ENCODE measurements around the gene MYRIP.
"Not testable (repeated sequence)": the region's sequence is repeated elsewhere in the genome, so short reads cannot be mapped to it uniquely, and the experiment has no call there.

Gene MYRIP

DNA sequence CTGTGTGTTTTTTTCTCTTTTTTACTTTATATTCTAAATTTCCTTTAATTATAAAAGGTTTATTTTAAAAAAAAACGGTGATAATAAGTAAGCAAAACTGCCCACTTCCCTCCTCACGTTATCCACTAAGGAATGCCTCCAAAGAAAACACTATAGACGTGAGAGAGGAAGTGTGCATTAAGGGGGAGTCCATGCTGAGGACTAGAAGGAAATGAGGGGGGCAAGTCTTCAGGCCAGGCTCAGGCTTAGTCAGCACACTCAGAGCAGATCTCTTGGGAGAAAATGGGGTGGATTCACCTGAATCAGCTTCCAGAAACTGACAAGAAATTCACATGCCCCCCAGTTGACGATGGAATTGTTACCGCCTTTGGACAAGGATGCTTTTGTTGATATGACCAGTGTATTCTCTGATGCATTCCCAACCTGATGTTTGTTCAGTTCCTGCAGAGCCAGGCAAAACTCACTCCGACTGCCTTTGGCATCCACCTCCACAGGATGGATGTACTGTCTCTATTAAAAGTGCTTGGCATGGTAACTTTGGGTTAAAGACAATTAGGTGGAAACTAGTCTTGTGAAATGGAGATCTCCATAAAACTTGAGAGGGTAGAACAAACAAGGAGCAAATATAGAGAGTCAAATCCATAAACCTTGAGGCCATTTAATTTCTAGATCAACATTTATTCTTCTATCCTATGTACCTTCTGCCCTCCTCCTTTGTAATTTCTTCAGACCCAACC is 167.8 kb downstream of the MYRIP start:
- no peak for DNase-seq

DNA sequence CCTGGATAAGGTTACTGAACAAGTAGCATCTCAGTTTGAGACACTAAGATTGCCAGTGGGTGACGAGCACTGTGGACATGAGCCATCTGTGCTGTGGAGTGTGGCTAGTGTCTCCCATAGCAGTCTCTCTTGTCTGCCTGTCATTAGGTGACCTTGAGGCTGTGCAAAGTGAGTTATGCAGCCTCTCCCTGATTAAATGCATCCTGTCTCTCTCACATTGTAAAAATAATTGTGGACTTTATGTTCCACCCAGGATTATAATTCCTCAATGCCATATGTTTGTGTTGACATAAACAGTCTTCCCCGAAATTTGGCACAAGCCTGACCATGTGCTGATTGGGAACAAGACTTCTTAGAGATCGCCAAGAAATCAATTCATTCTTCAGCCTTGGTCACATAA is 168.9 kb downstream of the MYRIP start:
- DNase-seq, result no peak

DNA sequence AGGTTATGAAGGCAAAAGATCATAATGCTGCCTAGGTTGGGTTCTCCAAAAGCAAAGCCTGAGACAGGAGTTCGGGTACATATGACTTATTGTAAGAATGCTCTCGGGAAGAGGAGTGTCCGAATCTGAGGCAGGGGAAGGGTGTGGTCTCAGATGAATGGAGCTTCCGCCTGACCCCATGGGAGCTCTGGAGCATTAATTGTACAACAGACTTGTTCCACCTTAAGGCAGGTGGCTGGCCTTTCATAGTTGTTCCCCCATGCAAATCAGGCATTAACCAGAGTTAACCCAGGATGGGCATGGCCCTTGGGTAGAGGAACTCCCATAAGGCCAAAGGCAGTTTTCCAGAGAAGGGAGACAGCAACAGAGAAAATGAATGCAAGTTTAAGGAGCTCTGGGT is 170.6 kb downstream of the MYRIP start:
- DNase-seq, result no peak

DNA sequence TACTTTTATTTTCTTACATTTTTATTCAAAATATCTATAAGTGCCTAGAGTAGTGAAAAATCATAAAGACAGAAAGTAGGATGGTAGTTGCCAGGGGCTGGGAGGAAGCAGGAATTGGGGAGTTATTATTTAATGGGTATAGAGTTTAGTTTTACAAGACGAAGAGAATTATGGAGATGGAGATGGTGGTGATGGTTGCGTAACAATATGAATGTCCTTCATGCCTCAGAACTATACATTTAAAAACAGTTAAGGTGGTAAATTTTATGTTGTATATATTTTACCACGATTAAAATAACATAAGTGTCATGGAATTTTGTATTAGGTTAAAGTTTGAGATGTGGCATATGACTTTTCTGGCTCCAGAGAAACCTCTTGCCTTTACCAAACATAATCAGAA is 171.4 kb downstream of the MYRIP start:
- no peak for DNase-seq

DNA sequence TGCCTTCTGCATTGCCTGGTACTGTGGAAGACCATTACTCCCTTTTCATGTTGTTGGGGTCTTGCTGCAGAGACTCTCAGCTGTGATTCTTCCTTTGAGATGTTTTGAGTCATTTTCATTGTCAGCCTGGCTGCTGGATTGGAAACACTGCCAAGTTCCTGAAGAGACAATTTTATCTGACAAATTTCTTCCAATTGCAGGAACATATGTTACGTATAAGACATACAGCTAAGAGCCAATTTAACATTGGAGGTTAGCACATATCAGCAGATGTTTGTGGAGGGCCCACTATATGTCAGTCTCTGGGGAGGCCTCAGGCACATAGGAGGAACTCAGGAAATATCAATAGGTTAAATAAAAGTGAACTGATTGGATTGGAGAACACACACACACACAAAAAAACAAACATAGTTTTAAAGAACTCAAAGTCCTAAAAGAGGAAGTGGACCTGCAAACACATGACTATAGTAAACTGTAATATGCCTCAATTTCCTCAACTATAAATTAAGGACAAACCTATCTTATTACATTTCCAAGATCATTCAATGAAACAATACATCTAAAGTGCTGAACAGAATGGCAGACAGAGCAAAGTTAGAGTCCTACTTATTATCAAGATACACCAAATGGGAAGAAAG is 172.3 kb downstream of the MYRIP start:
- no peak for DNase-seq

DNA sequence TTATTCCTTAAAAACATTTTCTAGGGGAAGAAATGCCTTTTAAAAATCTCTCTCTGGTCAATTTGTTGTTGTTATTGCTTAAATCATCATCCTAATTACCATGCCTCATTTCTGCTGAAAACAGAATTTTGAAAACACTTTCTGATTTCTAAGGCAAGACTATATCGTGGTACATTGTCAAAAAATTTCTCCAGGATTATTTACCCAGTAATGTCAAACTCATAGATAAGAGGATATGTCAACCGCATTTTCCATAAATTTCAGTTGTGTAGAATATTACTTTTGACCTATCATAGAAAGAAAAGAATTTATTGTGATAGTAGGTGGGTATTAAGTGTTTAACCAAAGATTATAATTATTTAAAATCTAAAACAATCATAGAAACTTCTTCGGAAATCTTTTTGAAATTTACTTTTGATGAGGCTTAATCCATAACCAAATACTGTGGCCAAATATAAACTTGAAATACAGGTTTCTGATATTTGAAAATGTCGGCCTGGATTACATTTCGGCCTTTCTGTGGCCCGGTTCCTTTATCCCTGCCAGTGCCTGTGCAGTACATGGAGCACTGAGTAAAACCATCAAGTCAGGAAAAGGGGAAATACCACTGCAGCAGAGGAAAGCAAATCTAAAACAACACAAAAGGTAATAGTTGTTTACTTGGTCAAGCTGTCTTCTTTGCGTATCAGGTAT is 173.4 kb downstream of the MYRIP start:
- DNase-seq, result no peak

DNA sequence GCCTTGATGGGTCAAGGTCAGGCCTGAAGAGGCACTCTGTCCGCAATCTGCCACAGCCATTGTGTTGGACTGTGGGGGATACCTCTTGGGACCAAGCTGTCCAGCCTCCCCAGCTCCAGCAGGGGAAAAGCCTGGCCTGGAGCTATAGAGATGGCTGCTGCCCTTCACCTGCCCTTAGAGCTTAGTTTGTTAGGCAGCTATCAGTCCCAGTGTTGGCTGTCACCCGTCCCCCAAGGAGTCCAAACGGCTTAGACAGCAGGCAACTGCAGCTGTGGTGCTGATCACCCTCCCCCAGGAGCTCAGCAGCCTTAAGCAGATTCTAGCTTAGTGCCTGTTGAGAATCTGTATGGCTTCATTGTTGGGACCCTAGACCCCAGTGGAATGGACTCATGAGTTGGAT is 180.3 kb downstream of the MYRIP start:
- DNase-seq, result no peak

DNA sequence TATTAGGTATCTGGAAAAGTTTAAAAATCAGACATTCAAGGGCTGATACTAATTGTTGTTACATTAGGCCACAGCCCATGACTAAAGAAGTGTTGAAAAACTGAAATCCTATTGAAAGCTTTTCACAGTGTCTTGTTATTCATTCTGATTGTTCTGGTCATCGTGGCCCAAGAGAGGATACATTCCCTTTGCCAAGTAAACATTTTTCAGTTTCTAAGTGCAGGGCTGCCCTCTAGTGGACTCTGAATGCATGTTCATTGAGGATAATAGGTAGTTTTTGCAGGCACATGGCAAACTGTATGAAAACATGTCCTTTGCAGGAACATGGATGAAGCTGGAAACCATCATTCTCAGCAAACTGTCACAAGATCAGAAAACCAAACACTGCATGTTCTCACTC is 181.1 kb downstream of the MYRIP start:
- DNase-seq, result no peak

DNA sequence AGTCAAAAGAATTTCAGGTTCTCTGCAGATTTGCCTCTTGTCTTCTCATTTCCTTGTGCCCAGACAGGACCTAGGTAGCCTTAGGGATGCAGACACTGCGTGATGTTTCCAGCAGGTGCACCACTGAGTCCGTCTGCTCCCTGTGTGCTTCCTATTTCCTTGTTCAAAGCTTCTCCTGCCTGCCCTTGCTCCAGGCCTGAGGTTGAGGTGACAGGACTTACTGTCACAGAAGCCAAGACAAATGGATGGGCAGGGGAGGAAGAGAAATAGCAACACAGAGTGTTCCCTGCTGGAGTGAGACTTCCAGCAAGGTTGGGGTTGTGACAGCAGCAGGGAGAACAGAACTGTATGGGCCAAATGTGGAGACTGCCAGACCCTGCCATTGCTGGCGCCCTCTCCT is 199.4 kb downstream of the MYRIP start:
- DNase-seq, result no peak

DNA sequence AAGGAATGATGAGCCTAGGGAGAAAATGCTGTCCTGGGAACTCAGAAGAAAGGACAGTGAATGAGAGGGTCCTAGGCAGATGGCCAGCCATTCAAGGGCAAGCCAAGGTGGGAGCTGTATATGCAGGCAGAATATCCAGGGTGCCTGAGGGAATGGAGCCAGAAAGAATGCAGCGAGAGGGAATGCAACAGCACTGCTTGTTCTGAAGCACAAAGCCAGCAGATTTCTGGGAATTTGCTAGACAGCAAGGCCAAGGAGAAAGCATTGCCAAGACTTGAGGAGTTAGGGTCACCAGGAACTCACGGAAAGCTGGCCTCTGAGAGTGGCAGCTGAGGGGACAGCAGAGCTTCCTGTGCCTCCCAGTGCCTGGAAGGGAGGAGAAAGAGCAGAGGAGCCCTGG is 200.6 kb downstream of the MYRIP start:
- DNase-seq, result no peak

DNA sequence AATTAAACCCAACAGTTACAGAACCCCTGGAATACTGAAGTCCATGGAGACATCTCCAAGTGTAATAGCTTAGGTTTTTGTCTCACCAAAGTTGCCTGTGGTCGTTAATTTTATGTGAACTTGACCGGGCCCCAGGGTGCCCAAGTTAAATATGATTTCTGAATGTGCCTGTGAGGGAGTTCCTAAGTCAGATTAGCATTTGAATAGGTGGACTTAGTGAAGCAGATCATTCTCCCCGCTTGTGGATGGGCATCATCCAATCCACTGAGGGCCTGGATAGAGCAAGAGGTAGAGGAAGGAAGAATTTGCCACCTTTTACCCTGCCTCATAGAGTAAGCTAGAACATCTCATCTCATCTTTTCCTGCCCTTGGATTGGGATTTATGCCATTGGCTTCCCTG is 203.0 kb downstream of the MYRIP start:
- no peak for DNase-seq

DNA sequence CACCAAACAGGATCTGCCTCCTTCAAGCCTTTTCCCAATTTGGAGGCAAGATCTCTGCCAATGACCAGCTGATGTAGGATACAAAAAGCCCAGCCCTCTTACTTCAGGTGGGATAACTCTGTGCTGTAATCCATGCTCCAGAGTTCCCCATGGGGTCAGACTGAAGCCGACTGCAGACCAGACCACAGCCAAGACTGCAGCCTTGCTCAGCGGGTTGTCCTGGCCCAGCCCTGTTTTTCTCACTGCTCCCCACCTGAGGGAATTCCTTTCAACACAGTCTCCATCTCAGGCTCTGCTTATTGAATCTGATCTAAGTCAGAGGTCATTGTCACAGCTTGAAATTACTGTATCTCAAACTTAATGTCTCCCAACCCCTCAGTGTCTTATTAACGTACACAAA is 207.0 kb downstream of the MYRIP start:
- no peak for DNase-seq

DNA sequence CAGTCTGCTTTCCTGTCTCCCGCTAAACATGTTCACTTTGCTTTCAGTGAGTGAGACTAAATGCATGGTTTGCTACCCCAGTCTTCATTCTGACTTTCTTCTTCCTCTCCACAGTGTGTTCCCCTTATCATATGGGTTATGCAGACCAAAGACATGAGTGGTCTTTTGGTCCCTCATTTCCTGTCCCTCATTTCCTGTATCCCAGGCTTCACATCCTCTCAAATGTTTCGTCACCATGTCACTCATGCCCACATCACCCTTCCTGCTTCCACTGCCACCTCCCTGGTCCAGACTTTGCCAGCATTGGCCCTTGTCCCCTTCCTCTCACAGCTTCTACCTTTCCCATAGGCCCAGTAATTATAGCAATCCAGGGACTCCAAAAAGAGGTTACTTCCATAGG is 209.0 kb downstream of the MYRIP start:
- no peak for DNase-seq

DNA sequence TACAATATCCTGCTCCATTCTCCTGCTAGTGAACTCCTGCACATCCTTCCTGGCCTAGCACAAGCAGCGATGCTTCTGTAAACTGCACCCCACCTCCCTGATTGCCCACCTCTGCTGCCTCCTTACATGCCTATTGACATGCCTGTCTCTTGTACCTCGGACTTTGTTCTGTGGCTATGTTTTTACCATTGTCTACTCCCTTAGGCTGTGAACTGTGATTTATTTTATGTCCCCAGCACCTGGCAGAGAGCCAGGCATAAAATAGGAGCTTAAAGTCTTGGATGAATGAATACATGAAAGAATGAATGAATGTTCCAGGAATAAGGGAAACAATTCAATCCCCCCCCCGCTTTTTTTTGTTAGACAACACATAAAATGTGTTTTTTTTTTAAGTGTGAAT is 210.0 kb downstream of the MYRIP start:
- no peak for DNase-seq

DNA sequence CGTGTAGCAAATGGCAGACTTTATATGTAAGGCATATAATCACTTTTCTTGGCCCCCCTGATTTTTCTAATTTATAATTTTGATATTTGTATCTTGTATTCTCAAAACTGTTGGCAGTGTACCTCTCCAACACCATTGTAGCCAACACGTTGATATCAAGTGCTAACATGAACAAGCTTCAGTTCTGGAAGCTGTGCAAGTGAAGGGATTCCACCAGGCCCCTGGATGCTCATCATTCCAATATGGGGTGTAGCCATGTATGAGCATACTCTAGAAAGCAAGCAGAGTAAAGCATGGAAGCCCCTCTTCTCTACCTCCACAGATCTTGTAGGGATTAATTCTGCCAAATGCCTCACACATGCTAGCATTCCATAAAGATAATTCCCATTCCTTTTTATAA is 211.3 kb downstream of the MYRIP start:
- no peak for DNase-seq

DNA sequence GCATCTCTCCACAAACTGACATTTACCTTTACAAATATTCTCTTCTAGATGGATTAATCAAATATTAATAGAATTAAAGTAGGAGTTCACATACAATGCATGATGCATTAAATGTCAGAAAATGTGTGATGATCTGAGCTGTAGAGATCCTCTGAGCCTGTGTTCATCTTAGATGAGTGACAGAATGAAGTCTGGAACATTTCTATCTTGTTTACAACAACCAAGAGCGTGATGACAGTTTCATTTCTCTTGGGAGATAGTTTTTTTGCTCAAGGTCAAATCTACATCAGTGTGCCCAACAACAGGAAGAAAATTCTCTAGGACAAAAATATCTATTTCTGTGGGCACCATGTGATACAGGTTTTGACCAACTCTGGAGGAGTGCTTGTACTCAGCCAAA is 211.9 kb downstream of the MYRIP start:
- DNase-seq, result no peak

DNA sequence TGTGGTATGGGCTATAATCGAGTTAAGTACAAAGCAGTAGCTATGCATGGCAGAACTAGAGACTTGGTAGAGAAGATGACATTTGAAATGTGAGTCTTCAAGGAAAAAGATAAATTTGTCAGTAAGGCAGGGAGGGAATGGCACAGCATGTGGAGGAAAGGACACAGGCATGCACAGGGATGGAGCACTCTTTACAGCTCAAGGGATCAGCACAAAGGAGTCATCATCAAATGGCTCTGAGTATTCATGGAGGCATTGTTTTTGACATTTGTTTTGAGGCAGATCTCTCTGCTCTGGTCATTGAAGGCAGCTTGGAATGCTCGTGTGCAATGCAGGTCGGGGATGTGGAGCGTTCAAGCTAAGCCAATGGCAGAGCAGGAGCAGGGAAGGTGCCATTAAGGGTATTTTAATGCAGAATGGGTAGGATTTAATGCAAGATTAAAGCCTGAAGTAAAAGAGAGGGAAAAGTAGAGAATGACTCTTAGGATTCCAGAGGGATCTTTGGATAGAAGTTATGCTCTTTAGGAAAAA is 213.0 kb downstream of the MYRIP start:
- DNase-seq, result no peak

DNA sequence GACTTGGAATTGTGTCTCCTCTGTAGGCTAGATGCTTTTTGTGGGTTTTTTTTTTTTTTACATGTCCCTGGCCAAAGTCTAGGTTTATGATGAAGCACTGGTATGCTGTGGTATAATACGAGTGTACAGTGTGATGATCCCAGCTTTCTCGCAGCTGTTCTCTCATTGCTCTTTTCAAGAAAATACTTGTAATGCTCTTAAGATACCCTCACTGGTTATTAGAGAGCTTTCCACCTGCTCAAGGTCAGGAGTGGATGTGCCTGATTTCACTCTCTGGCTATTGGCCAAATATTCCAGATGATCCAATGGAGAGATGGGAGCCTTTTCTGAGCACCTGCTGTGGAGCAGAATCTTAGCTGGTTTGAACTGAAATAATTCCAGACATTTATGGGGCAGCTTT is 215.1 kb downstream of the MYRIP start:
- no peak for DNase-seq

DNA sequence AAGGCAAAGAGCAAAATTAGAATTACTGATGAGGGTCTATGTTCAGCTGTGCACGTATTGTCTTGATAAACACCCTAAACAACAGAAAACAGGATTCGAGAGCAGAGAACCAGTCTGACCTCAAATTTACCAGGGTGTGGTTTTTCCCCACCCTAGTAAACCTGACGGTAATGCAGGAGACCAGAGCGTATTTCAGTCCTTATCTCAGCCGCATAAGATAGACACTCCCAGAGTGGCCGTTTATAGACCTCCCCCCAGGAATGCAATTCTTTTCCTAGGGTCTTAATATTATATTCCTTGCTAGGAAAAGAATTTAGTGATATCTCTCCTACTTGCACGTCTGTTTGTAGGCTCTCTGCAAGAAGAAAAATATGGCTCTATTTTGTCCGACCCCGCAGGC is 216.5 kb downstream of the MYRIP start:
- DNase-seq, result not testable (repeated sequence)

DNA sequence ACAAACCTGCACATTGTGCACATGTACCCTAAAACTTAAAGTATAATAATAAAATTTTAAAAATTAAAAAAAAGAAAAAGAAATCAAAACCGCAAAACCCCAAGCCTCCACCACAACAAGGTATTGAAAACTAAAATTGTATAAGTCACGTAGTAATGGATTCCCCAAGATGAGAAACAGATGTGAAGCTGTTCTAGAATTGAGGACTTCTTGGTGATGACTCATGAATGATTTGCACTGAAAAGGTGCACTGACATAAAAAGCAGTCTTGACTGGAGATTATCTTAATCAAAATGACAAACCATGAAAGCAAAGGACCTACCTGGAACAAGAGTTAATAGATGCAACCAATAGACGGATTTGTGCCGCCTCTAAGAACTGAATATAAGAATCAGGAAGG is 225.8 kb downstream of the MYRIP start:
- DNase-seq, result no peak

DNA sequence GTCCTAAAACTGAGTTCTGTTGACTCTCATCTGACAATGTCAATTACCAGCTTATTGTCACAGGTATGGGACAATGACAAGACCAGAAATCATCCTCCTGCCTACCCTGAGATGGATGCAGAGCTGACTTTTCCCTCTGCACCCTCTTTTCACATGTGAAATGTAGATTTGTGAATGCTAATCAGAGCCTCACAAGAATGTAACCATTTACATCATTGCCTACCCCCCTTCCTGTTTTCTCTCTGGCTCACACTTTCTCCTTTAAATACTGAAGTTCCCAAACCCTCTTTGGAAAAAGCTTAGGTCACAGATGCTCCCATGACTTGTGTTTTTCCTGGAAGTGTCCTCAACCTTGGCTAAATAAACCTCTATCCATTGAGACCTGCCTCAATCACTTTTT is 228.2 kb downstream of the MYRIP start:
- DNase-seq, result no peak

DNA sequence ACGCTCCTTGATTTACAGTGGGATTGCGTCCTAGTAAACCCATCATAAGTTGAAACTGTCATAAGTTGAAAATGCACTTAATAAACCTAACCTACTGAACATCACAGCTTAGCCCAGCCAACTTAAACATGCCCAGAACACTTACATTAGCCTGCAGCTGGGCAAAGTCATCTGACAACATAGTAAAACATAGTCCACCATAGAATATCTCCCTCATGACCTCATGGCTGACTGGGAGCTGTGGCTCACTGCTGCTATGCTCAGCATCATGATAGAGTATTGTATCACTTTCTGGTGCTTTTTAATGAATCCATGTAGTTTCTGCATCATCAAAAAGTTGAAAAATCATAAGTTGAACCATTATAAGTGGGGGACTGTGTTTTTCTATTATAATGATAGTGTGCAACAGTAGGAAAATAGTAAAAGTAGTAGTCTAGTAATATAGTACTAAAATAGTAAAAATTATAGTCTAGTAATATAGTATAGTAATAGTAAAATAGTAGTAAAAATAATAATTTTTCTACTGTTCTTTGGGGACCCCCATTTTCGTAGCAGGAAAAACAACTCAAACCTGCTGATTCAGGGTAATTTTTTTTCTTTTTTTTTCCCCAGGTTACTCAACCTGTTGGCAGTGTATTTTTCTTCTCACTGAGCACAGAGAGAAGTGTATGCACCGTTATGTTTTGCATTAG is 233.5 kb downstream of the MYRIP start:
- DNase-seq, result no peak

DNA sequence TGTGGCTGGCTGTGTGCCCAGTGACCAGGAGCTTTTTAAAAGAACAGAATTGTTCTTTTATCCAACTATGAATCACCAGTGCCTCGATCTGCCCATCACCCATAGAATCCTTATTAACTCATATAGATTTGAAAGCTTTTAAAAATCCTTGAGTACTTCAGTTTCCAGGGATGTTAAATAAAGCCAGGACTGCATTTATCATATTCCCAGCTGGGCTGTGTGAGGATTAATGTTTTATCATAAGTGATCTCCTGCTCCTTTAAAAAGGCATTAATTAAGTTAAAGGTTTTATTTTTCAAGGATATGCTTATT is 234.0 kb downstream of the MYRIP start:
- DNase-seq, result no peak

DNA sequence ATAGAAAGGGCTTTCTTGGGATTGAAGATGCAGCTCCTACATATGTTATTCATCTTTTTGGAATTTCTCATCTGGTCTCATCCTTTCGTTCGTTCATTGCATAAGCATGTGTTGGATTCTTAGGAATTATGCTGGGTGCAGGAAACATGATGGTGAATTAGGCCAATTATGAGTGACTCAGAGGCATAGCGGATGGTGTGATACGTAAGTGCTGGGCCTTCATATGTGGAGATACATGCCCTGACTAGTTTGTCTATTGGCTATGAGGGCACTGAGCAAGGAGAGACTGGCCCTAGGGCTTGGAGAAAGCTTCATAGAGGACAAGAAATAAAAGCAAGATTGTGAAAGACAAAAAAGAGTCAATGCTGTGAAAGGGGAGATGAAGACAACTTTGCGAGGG is 235.1 kb downstream of the MYRIP start:
- DNase-seq, result no peak
